COLO829 (cell line): Measurements from ENCODE around the gene DNPH1.

Experiments
- DNase-seq: peaks from one replicate; pipeline ENCODE4 v3.0.0; 2012; ENCODE audit warnings: low spot score

Gene DNPH1

GRCh38 chr6:43181621-43181941 is 47.7 kb downstream of the DNPH1 start:
- no peak for DNase-seq

GRCh38 chr6:43180985-43181384 is 48.3 kb downstream of the DNPH1 start:
- DNase-seq: no peak

DNA sequence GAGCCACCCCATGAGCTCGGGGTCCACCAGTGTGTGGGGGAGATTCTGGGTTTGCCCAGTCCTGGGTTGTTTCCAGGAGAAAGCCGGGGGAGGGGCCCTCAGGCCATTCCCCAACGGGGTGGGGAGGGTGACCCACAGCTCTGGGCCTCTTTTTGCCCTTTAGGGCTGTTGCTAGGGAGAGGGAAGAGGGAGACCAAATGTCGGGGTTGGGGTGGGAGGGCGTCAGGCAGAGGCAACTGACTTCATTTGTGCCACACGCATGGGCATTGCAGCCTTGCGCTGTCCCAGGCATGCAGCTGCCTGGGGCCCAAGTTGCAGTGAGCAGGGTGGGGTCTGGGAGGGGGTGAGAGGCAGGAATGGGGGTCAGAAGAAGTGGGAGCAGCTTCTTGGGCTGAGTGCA is 49.2 kb downstream of the DNPH1 start:
- DNase-seq: no peak

- DNase-seq: no peak
Measured at GRCh38 chr6:43178951-43179830, 50.1 kb downstream of the DNPH1 start.

DNA sequence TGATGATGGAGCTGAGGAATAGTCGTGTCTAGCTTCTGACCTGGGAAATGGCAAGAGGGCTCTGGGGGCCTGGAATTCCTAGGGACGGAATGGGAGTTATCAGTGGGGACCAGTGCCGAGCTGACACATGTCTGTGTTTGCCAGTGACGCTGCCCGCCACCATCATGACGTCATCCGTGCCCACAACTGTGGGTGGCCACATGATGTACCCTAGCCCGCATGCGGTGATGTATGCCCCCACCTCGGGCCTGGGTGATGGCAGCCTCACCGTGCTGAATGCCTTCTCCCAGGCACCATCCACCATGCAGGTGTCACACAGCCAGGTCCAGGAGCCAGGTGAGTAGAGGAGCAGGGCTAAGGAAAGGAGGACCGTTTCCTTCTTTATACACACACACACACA is 51.1 kb downstream of the DNPH1 start:
- no peak for DNase-seq

- DNase-seq: no peak
Measured at GRCh38 chr6:43176423-43176786, 52.9 kb downstream of the DNPH1 start.

DNA sequence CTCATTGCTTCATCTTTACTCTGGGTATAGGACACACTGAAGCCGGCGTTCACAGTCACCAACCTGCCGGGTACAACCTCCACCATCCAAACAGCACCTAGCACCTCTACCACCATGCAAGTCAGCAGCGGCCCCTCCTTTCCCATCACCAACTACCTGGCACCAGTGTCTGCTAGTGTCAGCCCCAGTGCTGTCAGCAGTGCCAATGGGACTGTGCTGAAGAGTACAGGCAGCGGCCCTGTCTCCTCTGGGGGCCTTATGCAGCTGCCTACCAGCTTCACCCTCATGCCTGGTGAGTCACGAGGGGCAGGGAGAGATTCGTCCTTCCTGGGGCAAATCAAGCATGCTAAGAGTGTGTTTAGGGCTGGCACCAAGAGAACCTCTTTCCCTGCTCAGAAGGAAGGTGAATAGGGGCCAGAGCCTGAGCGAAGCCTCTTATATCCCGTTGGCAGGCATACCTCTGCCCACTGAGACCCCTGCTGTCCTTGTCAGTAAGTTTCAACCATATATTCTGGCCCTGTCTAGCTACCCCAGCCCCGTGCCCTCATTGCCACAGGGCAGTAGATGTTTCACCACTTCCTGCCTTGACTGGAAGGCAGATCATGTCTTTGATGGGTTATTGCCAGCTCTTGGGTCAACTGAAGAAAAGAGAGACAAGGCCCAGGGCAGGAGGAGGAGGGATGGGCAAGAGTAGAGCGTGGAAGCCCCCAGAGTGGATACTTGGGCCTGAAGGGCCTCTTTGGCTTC is 53.4 kb downstream of the DNPH1 start:
- no peak for DNase-seq
